Pancreas (tissue), 10 donors: Measurements from ENCODE around the gene COLEC11. TPM values are rescaled to one million over a fixed set of nuclear protein-coding genes. Genes with fewer than 3 reads are reported as not detected.

Experiments used
- ATAC-seq, 4 donors: fragments of 200-7000 bp; cut with Tn5 transposase; one replicate each; pipeline versions ENCODE4 v1.8.0 to v1.9.1; 2020; ENCODE audit warnings: mild to moderate bottlenecking in 4 of 4, moderate library complexity in 4 of 4
- DNase-seq, 6 donors: peaks; one replicate each; pipeline ENCODE4 v3.0.0-alpha.2; 2020
- FAIRE-seq: peaks from 2 replicates; lab custom pipeline; 2012; peaks lifted over from hg19 to GRCh38; lab: Jason Lieb, UNC
- H3K27ac ChIP-seq, 4 donors: fragments of 200-600 bp; sonication (generic); 1 replicate in 3 of 4; 2 replicates in 1 of 4; pipeline versions ENCODE4 v1.5.0 to v1.8.0; 2020
- H3K27me3 ChIP-seq, 4 donors: fragments of 200-600 bp; one replicate each; pipeline ENCODE4 v1.8.0; 2021
- H3K36me3 ChIP-seq, 3 donors: fragments of 200-600 bp; sonication (generic) in 1 of 3; one replicate each; pipeline versions ENCODE4 v1.5.0 to v1.8.0; 2020 to 2021
- H3K4me1 ChIP-seq, 3 donors: fragments of 200-600 bp; one replicate each; pipeline ENCODE4 v1.8.0; 2021
- H3K4me3 ChIP-seq, 4 donors: fragments of 200-600 bp; sonication (generic) in 2 of 4; one replicate each; pipeline versions ENCODE4 v1.5.0 to v1.8.0; 2020 to 2021
- H3K9me3 ChIP-seq, 4 donors: fragments of 200-600 bp; one replicate each; pipeline ENCODE4 v1.8.0; 2021
- CTCF ChIP-seq, 4 donors: fragments of 200-600 bp; sonication (generic) in 3 of 4; IDR thresholded peaks; one replicate each; pipeline versions ENCODE4 v1.5.0 to v1.8.0; 2021; ENCODE audit warnings: antibody characterized with exemption in 4 of 4
- WGBS, 2 donors: extraction: QIAGEN DNeasy Blood & Tissue Kit; methylation state at CpG; one replicate each; pipeline ENCODE4 v1.1.7; 2013; 5-methylcytosine and 5-hydroxymethylcytosine counted together
- intact Hi-C, 3 donors: fragments of 100-400 bp; cut with DNase I; formaldehyde crosslinking; loops; one replicate each; pipeline versions ENCODE4 v1.11.1 to v1.14.2; 2022
- polyA plus RNA-seq, 2 donors: library from polyadenylated mRNA; stranded (reverse); fragments of 200-250 nt; gene quantifications; one replicate each; pipeline ENCODE4 v1.2.3, GENCODE V29; 2013
- total RNA-seq, 6 donors: library from RNA; stranded (reverse); fragmentation: NEBNext Ultra II Directional in 4 of 6; extraction: Animal tissue kit (Norgen Biotek cat#: 25700) in 4 of 6; gene quantifications; one replicate each; pipeline versions ENCODE4 v1.2.1 to v1.2.4, GENCODE V29; 2021 to 2023
- donor health status: healthy with polysubstance abuse.
- donor health status: DM: no; HTN: no; CAD: no; lungs with moderate emphysema.
- donor health status: DM: no; HTN: no; CAD: no.
- donor health status: control.
- donor health status: control.
- donor health status: Bipolar disorder and iron deficiency.
- donor health status: DM: yes; HTN: yes; CAD: no.
- donor health status: DM: no; HTN: no; CAD: no.
- donor health status: DM: no; HTN: no; CAD: no.
- donor health status: DM: yes; HTN: yes; CAD: no.

Gene COLEC11
- total RNA-seq (1 to 10 TPM; 2.0 to 6.1 (median 3.2) TPM), polyA plus RNA-seq (10 to 100 TPM in 1 of 2 donors, 1 to 10 TPM in 1; 9.5 to 11.9 TPM)

- 40 to 65% methylated on average over 40 of the region's 40 CpGs for WGBS, 2 donors
- no peaks in the 10 kb centered on the region for H3K36me3 ChIP-seq
- no peak for FAIRE-seq
- no peaks in the 10 kb centered on the region for H3K9me3 ChIP-seq
- H3K27ac ChIP-seq: no peak within 1 kb of the TSS
- H3K4me1 ChIP-seq: no peaks in the 10 kb centered on the region
- intact Hi-C loops: no loop called here
- ATAC-seq: peak in 3 of 4 donors; percentile 25 to 66 (median 39)
- H3K4me3 ChIP-seq: no peak within 1 kb of the TSS
- no peaks in the 10 kb centered on the region for H3K27me3 ChIP-seq
- no peak for TF ChIP-seq CTCF (IDR thresholded peaks at IDR 0.05)
- no peak for DNase-seq
Observed at GRCh38 chr2:3594493-3595281, at the start of gene COLEC11. Gene COLEC11 (plus strand): TSS chr2:3595112. CDS start chr2:3604341, 9,229 bp downstream.

GRCh38 chr2:3545788-3546478 is 49.0 kb upstream of the COLEC11 start:
- intact Hi-C loops: no loop called here
- FAIRE-seq (no peak), ATAC-seq (no peak), DNase-seq (no peak)
- Histone ChIP-seq H3K4me1 (no peaks in the 10 kb centered on the region), H3K27ac (no peak overlapping the region), H3K36me3 (peaks cover 0 to 71% (median 17%) of the 10 kb centered on the region in 3 donors), H3K4me3 (no peak overlapping the region), H3K9me3 (no peaks in the 10 kb centered on the region), H3K27me3 (no peaks in the 10 kb centered on the region)
- 71 to 77% methylated on average over 10 of the region's 10 CpGs for WGBS, 2 donors
- TF ChIP-seq CTCF (IDR thresholded peaks at IDR 0.05): no peak

- Histone ChIP-seq H3K36me3 (peaks cover 0 to 77% (median 24%) of the 10 kb centered on the region in 3 donors), H3K27ac (no peak overlapping the region), H3K27me3 (no peaks in the 10 kb centered on the region), H3K4me1 (no peaks in the 10 kb centered on the region), H3K4me3 (no peak overlapping the region), H3K9me3 (no peaks in the 10 kb centered on the region)
- FAIRE-seq (no peak), DNase-seq (no peak), ATAC-seq (no peak)
- intact Hi-C loops: no loop called here
- no peak for TF ChIP-seq CTCF (IDR thresholded peaks at IDR 0.05)
- 93 to 97% methylated on average over 2 of the region's 2 CpGs for WGBS, 2 donors
Observed at GRCh38 chr2:3547915-3548314, 47.0 kb upstream of the COLEC11 start.

- no peak for ATAC-seq
- DNase-seq: no peak
- peaks cover 0 to 8% (median 5%) of the 10 kb centered on the region in 3 donors for H3K4me1 ChIP-seq
- H3K27me3 ChIP-seq: no peaks in the 10 kb centered on the region
- intact Hi-C loops: no loop called here
- H3K36me3 ChIP-seq: peaks cover 0 to 51% (median 23%) of the 10 kb centered on the region in 3 donors
- no peak for TF ChIP-seq CTCF (IDR thresholded peaks at IDR 0.05)
- no peak overlapping the region for H3K4me3 ChIP-seq
- no peak overlapping the region for H3K27ac ChIP-seq
- no peaks in the 10 kb centered on the region for H3K9me3 ChIP-seq
- no peak for FAIRE-seq
- 83 to 87% methylated on average over 10 of the region's 10 CpGs for WGBS, 2 donors
Observed at GRCh38 chr2:3553946-3554345, 41.0 kb upstream of the COLEC11 start.
